ENCODE results near the gene CLRN1.

CLRN1 gene

GRCh38 chr3:151003768-151004134, 31.2 kb upstream of the CLRN1 start:
- Mint-ChIP-seq H3K27me3 (ENCODE audit: low read depth, poor library complexity) (peaks cover 10% of the 10 kb centered on the region), H3K27ac (no peak overlapping the region), H3K36me3 (ENCODE audit: low read depth) (no peaks in the 10 kb centered on the region), H3K4me1 (no peaks in the 10 kb centered on the region), H3K9me3 (no peaks in the 10 kb centered on the region), H3K4me3 (no peak overlapping the region)
- no peak for TF ChIP-seq CTCF (IDR thresholded peaks at IDR 0.05)
- DNase-seq = no peak

DNA sequence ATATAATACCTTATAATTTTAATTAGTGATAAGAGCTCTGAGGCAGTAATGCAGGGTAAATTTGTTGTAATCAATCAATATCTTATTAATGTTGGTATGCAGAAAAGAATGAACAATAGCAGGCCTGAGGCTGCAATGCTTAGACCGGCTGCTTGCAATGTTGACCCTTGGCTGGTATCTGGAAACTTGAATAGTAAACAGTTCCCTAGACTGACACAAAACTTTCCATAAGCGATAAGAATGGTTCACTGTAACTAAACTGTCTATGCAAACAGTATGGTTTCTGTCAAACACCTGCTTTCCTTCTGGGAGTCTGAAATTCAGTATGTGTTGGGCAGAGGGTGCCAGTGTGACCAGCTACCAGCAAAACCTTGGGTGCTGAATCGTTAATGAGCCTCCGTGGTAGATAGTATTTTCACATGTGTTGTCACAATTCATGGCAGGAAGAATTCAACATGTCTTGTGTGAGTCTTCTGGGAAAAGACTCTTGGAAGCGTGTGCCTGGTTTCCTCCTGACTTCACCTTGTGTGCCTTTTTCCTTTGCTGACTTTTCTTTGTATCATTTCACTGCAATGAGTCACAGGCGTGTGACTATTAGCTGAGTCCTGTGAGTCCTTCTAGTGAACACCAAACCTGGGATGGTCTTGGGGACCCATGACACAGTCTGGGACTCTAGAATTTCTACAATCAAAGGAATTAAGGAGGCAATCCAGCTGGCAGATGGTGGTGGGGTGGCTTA, 30.7 kb upstream of the CLRN1 start:
- Mint-ChIP-seq H3K9me3 (no peaks in the 10 kb centered on the region), H3K4me3 (no peak overlapping the region), H3K27ac (no peak overlapping the region), H3K27me3 (ENCODE audit: low read depth, poor library complexity) (peaks cover 10% of the 10 kb centered on the region), H3K4me1 (no peaks in the 10 kb centered on the region), H3K36me3 (ENCODE audit: low read depth) (no peaks in the 10 kb centered on the region)
- no peak for TF ChIP-seq CTCF (IDR thresholded peaks at IDR 0.05)
- DNase-seq = no peak

DNA sequence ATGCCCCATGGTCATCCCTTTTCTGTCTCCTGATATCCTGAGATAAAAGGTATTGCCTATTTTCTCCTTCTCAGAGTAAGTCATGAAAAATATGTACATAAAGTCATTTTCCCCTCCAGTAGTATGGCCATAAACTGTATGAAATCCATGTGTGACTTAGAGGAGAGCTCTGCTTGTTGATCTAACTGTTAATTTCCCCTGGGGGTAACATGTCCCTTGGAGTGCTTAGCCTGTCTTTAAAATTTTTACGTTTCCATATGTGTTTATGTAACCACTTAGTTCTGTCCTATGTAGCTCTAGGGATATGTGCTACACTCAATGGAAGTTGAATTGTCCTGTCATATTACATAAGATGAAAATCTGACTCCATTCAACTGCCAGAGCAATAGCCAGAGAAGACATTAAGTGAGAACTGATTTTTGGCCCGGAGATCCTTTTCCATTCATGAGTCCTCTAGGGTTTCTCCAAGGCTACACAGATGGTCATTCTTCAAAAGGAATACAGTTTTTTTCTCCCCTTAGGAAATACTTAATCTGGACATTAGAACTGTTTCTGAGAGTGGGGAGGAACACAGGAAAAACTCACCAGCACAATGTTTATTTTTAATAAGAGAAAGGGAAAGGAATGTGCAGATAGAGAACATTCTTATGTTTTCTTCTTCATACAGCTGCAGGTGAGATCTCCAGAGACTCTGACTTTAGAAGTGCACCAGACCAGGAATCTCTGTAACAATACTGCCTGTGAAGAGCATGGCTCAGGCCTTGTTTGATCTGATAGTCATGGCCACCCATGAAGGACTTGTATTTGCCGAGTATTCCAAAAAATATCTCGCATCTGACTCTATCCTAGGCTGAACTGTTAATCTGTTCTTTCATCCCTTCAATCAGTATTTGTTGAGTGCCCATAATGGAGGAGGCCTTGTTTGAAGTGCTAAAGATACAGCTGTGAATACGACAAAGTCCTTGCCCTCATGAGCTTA, 29.8 kb upstream of the CLRN1 start:
- H3K36me3 Mint-ChIP-seq (ENCODE audit: low read depth) = no peaks in the 10 kb centered on the region
- H3K4me1 Mint-ChIP-seq = no peaks in the 10 kb centered on the region
- no peak for TF ChIP-seq CTCF (IDR thresholded peaks at IDR 0.05)
- DNase-seq = no peak
- H3K9me3 Mint-ChIP-seq = peaks cover 3% of the 10 kb centered on the region
- H3K27ac Mint-ChIP-seq = no peak overlapping the region
- H3K4me3 Mint-ChIP-seq = no peak overlapping the region
- H3K27me3 Mint-ChIP-seq (ENCODE audit: low read depth, poor library complexity) = peaks cover 10% of the 10 kb centered on the region

DNA sequence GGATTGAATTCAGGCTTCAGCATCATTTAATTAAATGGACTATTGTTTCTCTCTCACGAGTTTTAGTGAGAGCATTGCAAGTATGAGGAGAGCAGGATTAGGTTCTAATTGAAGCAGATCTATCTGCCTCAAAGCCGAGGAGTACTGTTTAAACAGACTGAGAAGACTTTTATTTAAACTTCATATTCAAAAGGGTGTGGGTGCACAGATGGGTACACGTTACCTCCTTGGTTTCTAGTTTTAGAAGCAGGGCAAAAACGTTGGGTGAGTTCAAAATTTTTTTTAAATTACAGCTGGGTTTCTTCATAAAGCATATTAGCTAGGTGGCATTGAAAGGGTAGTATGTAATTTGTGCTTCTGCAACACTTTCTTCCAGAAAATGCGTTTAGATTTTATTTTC, 26.5 kb upstream of the CLRN1 start:
- no peak for TF ChIP-seq CTCF (IDR thresholded peaks at IDR 0.05)
- Mint-ChIP-seq H3K27me3 (ENCODE audit: low read depth, poor library complexity) (peaks cover 3% of the 10 kb centered on the region), H3K36me3 (ENCODE audit: low read depth) (no peaks in the 10 kb centered on the region), H3K9me3 (peaks cover 15% of the 10 kb centered on the region), H3K27ac (no peak overlapping the region), H3K4me1 (no peaks in the 10 kb centered on the region), H3K4me3 (no peak overlapping the region)
- DNase-seq = no peak

- TF ChIP-seq CTCF (IDR thresholded peaks at IDR 0.05) = no peak
- Mint-ChIP-seq H3K4me1 (peaks cover 2% of the 10 kb centered on the region), H3K27ac (no peak overlapping the region), H3K27me3 (ENCODE audit: low read depth, poor library complexity) (peaks cover 3% of the 10 kb centered on the region), H3K9me3 (peaks cover 26% of the 10 kb centered on the region), H3K36me3 (ENCODE audit: low read depth) (peaks cover 7% of the 10 kb centered on the region), H3K4me3 (no peak overlapping the region)
- no peak for DNase-seq
These were observed 24.2 kb upstream of the CLRN1 start for GRCh38 chr3:150996731-150997130.
